Epithelial cell of esophagus (primary cell): Measurements from ENCODE around the gene AKAP8.

Experiments
- DNase-seq: peaks from one replicate; pipeline ENCODE4 v3.0.0; 2010; ENCODE audit warnings: low read depth
- H3K4me3 ChIP-seq: 2 replicates; pipeline ENCODE4 v1.5.1; 2011; ENCODE audit warnings: mild to moderate bottlenecking, low read length, control low read depth
- CTCF ChIP-seq: IDR thresholded peaks from 2 replicates; pipeline ENCODE4 v1.5.1; 2011; ENCODE audit warnings: low read depth, mild to moderate bottlenecking, low read length, control low read depth, inconsistent platforms; ENCODE audit not compliant: insufficient read depth; ENCODE audit errors: missing control alignments

The AKAP8 gene

GRCh38 chr19:15403151-15403531 is 23.6 kb upstream of the AKAP8 start:
- DNase-seq: no peak
- H3K4me3 ChIP-seq: no peak overlapping the region
- no peak for TF ChIP-seq CTCF

- no peak overlapping the region for H3K4me3 ChIP-seq
- no peak for DNase-seq
- no peak for TF ChIP-seq CTCF
These were observed 23.0 kb upstream of the AKAP8 start for GRCh38 chr19:15402411-15403150.

GRCh38 chr19:15401397-15401710 is 21.8 kb upstream of the AKAP8 start:
- no peak for DNase-seq
- TF ChIP-seq CTCF: no peak
- H3K4me3 ChIP-seq: no peak overlapping the region

- no peak for DNase-seq
- TF ChIP-seq CTCF: no peak
- no peak overlapping the region for H3K4me3 ChIP-seq
These were observed 21.2 kb upstream of the AKAP8 start for GRCh38 chr19:15400521-15401396.

- H3K4me3 ChIP-seq: no peak overlapping the region
- DNase-seq: no peak
- no peak for TF ChIP-seq CTCF
These were observed 20.0 kb upstream of the AKAP8 start for GRCh38 chr19:15399635-15400034.

- DNase-seq: no peak
- TF ChIP-seq CTCF: no peak
- no peak overlapping the region for H3K4me3 ChIP-seq
These were observed 19.6 kb upstream of the AKAP8 start for GRCh38 chr19:15399234-15399515.

GRCh38 chr19:15398501-15399233 is 19.1 kb upstream of the AKAP8 start:
- DNase-seq: no peak
- no peak for TF ChIP-seq CTCF
- H3K4me3 ChIP-seq: no peak overlapping the region
